C4-2B (cell line): Measurements from ENCODE around the gene SLC25A39.

Source experiments
- H3K27ac ChIP-seq: fragments of 450-650 bp; 2 replicates; pipeline ENCODE4 v1.5.1; 2017
- CTCF ChIP-seq: fragments of 450-650 bp; conservative IDR thresholded peaks from 2 replicates; pipeline ENCODE4 v1.5.1; 2017; ENCODE audit warnings: mild to moderate bottlenecking
- ZFX ChIP-seq: fragments of 450-650 bp; IDR thresholded peaks from 2 replicates; pipeline ENCODE4 v1.6.1; 2017

SLC25A39 gene

GRCh38 chr17:44356241-44356640, 31.6 kb upstream of the SLC25A39 start:
- TF ChIP-seq ZFX (no peak), CTCF (no peak)
- no peak overlapping the region for H3K27ac ChIP-seq

GRCh38 chr17:44355642-44356099, 31.0 kb upstream of the SLC25A39 start:
- no peak overlapping the region for H3K27ac ChIP-seq
- TF ChIP-seq ZFX, result no peak
- TF ChIP-seq CTCF, result no peak

- no peak for TF ChIP-seq ZFX
- no peak for TF ChIP-seq CTCF
- H3K27ac ChIP-seq, result no peak overlapping the region
These were observed 30.2 kb upstream of the SLC25A39 start for GRCh38 chr17:44354582-44355561.

- H3K27ac ChIP-seq, result no peak overlapping the region
- TF ChIP-seq CTCF (no peak), ZFX (no peak)
These were observed 29.2 kb upstream of the SLC25A39 start for GRCh38 chr17:44353672-44354331.

DNA sequence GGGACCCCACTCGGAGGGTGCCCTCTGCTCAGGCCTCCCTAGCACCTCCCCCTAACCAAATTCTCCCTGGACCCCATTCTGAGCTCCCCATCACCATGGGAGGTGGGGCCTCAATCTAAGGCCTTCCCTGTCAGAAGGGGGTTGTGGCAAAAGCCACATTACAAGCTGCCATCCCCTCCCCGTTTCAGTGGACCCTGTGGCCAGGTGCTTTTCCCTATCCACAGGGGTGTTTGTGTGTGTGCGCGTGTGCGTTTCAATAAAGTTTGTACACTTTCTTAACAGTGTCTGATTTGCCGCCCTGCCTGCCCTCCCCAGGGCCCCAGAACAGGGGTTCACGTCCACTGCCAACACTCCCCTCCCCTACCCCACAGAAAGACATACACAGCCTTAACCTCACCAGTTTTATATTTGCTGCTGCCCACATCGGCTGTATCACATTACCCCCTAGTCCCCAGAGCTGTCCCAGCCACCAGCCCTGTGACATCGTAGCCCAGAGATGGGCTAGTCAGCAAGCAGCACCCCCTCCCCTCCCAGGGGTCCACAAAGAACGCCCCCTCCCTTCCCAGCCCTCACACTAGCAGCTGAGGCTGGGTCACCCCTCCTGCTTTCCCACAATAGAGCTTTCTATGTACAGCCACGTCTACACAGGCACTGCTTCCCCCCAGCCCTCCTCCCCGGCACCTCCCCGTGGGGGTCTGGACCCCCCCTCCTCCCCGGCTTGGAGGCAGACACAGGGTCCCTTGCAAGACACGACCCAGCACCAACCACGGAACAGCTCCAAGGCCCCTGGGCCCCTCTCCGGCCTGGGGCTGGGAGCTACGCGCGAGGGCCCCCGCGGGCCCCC, 28.4 kb upstream of the SLC25A39 start:
- TF ChIP-seq ZFX, result no peak
- no peak overlapping the region for H3K27ac ChIP-seq

DNA sequence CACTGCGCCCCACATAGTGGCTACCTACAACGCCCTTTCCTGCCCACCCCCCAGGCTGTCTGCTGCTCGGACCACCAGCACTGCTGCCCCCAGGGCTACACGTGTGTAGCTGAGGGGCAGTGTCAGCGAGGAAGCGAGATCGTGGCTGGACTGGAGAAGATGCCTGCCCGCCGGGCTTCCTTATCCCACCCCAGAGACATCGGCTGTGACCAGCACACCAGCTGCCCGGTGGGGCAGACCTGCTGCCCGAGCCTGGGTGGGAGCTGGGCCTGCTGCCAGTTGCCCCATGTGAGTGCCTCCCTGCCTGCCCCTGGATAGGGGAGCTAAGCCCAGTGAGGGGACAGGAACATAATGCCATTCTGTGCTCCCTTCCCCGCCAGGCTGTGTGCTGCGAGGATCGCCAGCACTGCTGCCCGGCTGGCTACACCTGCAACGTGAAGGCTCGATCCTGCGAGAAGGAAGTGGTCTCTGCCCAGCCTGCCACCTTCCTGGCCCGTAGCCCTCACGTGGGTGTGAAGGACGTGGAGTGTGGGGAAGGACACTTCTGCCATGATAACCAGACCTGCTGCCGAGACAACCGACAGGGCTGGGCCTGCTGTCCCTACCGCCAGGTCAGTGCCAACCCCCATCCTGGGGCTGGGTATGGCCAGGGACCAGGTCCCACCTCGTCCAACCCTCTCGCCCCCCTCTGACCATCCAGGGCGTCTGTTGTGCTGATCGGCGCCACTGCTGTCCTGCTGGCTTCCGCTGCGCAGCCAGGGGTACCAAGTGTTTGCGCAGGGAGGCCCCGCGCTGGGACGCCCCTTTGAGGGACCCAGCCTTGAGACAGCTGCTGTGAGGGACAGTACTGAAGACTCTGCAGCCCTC, 27.6 kb upstream of the SLC25A39 start:
- no peak overlapping the region for H3K27ac ChIP-seq
- TF ChIP-seq ZFX, result no peak
- no peak for TF ChIP-seq CTCF

GRCh38 chr17:44351464-44351863, 26.8 kb upstream of the SLC25A39 start:
- no peak overlapping the region for H3K27ac ChIP-seq
- TF ChIP-seq ZFX, result no peak
- TF ChIP-seq CTCF, result no peak
